Activated CD4-positive, CD25-positive, alpha-beta regulatory T cell (primary cell): ENCODE results near the gene ACSL5.

Source experiments
- DNase-seq, 4 experiments: peaks; one replicate each; lab custom pipeline; 2025; lab: John Stamatoyannopoulos, UW

Gene ACSL5

DNA sequence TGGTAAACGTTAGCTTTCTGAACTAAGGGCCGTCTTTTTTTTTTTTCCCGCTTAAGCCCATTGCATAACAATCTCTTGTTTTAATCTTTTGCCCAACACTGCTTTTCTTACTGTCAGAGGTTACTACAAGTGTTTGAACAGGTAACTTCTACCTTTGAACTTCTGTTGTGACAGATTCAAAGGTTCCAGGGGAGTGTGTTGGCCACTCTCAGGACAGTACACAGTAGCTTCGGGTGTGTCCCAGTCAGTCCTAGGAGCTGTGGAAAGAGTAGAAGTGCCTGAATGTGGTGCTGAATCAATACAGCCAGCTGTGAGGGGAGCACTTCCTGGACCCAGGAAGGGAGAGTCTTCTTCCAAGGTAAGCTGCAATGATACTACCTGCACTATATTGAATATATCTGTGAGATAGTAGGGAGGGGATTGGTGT is at the start of gene ACSL5:
TSS of gene ACSL5 (plus strand) at position 205 of the 427 bp plus-strand sequence. CDS start 20,831 bp downstream, outside the sequence.
- DNase-seq: no peak

GRCh38 chr10:112327678-112328077 is 46.2 kb upstream of the ACSL5 start:
- DNase-seq: no peak

DNA sequence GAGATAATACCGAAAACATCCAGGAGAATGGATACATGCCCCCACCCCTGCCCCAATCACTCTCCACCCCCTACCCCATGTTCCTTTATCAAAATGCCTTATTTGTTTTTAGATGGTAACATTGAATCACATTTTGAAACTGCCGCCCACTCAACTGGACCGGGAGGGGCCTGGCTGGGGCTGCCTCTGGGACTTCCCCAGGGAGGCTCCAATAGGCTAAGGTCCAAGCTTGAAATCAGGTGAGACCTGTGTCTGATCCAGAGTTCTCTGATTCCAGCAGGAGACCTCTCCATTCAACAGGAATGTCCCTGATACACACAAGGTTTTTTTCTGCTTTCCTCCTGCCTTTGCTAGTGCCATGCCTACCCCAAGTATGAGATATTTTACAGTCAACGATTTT is 43.8 kb upstream of the ACSL5 start:
- DNase-seq: no peak

DNA sequence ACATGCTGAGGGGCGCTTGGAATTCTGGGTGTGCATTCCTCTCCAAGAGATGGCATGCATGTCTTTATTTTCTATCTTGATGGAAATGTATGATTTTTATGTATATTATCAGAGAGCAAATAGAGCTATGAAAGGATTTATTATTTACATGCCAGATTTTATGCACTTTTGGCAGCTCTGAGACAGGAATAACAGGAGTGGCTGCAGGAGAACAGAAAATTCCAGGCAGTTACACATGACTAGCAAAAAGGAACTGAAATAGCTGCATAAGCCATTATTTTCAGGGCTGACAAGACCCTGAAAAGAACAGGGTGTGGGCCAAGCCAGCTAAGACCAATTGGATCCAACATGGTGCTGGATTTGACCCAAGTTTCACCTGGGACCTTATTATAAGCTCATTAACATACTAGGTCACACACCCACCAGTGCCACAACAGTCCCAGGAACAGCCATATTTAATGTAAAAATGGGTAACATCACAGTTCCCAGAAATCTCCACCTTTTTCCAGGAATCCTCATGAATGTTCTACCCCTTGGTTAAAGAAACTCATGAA is 43.2 kb upstream of the ACSL5 start:
- DNase-seq: no peak

DNA sequence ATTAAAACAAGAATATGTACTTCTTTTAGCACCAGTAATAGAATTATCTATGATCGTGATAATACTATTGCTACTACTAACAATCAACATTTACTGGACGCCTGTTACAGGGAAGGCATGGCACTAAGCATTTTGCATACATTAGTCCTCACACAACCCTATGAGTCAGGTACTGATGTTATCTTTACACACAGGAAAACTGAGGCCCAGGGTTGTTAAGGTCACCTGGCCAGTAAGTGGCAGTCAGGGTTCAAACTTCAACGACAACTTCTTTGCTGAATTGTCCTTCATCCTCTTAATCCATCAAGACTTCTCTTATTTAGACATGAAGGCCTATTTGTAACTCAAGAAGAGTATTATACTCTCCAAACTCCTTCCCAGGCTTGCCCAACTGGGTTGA is 41.9 kb upstream of the ACSL5 start:
- no peak for DNase-seq

DNA sequence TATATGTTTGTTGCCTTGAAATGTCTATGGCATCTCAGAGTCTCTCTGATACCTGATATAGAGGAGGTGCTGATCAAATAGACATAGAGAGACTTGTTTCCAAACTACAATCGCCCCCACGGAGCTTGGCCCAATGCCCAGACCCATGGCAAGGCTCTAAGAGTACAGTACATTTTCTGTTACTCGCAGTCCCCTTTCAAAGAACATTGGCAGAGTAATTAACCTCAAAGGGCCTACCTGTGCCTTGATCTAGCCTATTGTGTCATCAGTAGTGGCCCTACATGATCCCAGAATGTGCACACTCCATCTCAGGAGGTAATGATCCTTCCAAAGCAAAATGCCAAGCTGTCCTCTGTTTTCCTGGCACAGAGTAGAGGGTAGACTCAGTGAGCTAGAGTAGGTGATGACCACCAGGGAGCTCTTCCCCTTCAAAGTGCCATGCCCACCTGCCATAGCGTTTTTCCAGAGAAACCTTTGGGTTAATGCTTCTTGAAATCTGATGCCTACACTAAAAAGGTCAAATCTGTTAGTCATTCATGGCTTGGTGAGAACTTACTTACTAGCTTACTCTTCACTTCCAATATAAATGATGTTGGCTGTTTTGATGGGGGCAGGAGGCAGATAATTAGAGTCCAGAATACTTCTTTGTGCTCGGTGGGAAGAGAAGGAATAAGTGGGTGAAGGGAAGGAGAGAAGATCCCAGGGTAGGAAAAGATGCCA is 41.2 kb upstream of the ACSL5 start:
- no peak for DNase-seq

GRCh38 chr10:112333452-112333851 is 40.5 kb upstream of the ACSL5 start:
- DNase-seq: no peak

DNA sequence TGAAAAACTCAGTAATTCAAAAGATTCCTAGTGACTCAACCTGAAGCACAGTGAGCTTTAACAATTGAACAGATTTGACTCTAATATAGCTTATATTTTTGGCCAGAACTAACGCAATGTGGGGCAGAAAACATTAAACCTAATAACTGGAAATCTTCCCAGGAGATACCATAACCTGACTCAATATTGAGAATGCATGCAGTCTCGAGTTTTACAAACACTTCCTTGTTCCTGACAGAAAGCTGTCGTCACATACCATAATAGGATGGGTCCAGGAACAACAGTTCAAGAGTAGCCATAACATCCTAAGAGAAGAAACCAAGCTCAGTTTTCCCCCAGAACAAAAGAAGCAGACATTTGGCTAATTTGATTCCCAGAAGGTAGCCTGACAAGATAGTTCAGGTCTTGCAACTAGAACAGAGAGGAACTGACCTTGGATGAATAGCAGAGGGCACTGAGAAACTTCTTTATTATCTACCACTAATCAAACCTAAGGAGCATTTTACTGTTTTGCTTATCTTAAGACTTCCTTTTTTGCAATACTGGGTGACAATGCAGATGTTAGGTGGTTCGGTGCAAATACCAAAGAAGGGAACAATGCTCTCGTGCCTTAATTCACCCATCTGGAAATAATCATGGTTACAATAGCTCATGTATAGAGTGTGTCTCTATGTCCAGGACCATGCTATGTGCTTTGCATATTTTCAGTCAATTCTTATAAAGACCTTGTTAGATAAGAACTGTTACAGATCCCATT is 38.6 kb upstream of the ACSL5 start:
- no peak for DNase-seq

- no peak for DNase-seq
These were observed 38.0 kb upstream of the ACSL5 start for GRCh38 chr10:112335868-112336265.

- DNase-seq: no peak
These were observed 37.2 kb upstream of the ACSL5 start for GRCh38 chr10:112336556-112337201.

DNA sequence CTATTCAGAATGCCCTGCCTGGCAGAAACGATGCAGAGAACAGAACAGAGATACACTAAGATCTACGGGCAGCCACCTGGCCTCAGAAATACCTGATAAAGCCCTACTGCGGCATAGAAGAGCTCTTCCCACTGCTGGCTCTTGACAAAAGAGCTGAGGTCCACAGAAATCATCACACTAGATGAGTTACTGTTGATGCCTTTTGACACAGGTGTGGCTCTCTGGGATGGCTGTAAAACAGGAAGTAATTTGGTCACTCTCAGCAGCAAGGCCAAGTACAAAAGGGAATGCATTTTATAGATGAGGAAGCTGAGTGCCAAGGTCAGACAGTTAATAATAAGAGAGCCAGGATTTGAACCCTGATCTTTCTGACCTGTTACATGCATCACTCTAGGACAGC is 35.0 kb upstream of the ACSL5 start:
- DNase-seq: no peak

- DNase-seq: no peak
These were observed 33.3 kb upstream of the ACSL5 start for GRCh38 chr10:112340601-112341000.

- DNase-seq: no peak
These were observed 30.7 kb upstream of the ACSL5 start for GRCh38 chr10:112343056-112343806.

DNA sequence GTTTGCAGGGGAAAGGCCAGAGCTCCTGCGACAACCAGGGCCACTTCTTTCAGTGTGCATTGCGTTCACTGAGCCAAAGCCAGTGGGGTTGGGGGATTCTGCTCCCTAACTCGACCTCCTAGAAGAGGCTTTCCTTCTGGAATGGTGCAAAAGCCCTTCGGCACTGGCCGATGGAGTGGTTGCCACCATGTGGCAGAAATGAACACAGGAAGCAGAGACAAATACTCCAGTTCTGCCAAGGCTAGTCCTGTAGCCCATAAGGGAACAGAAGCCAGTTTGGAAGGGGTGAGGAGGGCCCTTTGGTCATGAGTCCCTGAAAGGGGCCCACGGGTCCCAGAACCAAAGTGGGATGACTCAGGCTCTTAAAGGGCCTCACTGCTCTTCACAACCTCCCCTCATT is 29.7 kb upstream of the ACSL5 start:
- DNase-seq: no peak

DNA sequence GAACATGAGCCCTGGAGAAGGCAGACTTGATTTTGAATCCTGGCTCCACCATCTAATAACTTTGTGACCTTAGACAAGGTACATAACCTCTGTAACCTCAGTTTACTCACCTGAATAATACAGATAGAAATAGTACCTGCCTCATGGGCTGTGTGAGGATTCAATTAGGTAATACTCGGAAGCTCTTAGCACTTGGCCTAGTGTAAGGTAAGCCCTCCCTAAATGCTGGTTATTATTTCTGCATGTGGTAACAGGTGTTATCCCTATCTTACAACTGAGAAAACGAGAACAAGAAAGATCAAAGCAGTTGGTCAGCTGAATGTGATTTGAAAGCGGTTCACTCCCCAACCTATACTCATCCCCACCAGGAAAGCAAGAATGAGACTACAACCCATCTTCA is 28.7 kb upstream of the ACSL5 start:
- no peak for DNase-seq

DNA sequence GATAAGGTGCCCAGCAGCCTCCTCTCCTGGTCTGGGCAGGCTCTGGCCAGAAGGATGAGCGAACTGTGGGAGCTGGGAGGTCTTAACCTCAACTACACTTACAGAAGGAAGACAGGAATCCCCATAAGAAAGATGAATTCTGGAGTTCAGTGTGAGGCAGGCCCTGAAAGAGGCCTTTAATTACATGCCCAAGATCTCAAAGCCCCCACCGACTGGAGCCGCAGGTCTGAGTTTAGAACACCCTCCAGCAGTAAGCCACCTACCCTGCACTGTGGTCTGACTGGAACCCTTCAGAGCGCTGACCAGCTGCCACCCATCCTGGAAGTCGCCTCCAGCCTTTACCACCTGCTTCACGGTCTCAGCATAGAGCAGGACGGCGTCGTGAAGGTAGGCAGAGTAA is 28.2 kb upstream of the ACSL5 start:
- DNase-seq: no peak

DNA sequence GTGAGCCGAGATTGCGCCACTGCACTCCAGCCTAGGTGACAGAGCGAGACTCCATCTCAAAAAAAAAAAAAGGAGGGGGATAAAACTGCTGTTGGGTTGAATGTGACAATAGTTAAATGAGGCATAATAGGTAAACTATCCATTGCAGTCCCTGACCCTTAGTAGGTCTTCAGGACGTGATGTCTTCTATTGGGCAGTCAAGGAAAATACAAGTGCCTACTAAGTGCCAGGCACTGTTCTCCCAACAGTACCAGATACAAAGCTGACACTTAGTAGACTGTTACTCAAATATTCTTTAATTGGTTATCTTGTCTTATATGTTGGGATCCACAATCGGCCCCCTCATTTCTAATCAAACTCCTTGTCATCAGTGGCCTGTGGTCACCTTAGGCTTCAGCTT is 27.1 kb upstream of the ACSL5 start:
- DNase-seq: no peak

GRCh38 chr10:112347709-112348671 is 25.9 kb upstream of the ACSL5 start:
- no peak for DNase-seq

GRCh38 chr10:112348759-112349158 is 25.2 kb upstream of the ACSL5 start:
- no peak for DNase-seq

DNA sequence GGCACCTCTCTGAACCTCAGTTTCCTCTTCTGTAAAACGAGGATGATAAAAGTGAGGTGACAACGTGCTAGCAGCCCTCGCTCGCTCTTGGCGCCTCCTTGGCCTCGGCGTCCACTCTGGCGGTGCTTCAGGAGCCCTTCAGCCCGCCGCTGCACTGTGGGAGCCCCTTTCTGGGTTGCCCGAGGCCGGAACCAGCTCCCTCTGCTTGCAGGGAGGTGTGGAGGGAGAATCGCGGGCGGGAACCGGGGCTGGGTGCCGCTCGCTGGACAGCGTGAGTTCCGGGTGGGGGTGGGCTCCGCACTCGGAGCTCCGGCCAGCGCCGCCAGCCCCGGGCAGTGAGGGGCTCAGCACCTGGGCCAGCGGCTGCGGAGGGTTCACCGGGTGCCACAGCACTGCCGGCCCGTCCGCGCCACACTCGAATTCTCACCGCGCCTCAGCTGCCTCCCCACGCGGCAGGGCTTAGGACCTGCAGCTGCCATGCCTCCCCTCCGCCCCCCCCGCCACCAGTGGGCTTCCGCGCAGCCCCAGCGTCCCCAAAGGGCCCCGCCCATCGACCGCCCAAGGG is 24.3 kb upstream of the ACSL5 start:
- DNase-seq: no peak

GRCh38 chr10:112351146-112351545 is 22.8 kb upstream of the ACSL5 start:
- DNase-seq: no peak
